ENCODE measurements around the gene SNAPC2. TPM values are rescaled to one million over a fixed set of nuclear protein-coding genes. Genes with fewer than 3 reads are reported as not detected.

Gene SNAPC2
- 12.3 TPM for total RNA-seq
- long read RNA-seq, transcript SNAPC2-201 (5 exons, 1,542 nt), result major isoform, 27 of 36 reads
- long read RNA-seq, partial matches to known transcripts, result 6 of 36 reads
- long read RNA-seq, other reads (novel, unspliced or antisense), result 2 of 36 reads

- intact Hi-C loops (cut with DNase I), result loop anchor here (2.0 to 5.0 kb wide), 2 partner anchors 15 to 68 kb away; no protein-coding TSS in a partner anchor
- DNase-seq (ENCODE audit: low spot score), result peak; percentile 96
Measured at GRCh38 chr19:7919610-7920518, at the start of gene SNAPC2. TSS of gene SNAPC2 (plus strand) at chr19:7920338. CDS start at chr19:7920367, 29 bp downstream.

- intact Hi-C loops (cut with DNase I), result no loop called here
Measured at GRCh38 chr19:7870571-7871436, 49.3 kb upstream of the SNAPC2 start.

GRCh38 chr19:7871437-7872305 is 48.5 kb upstream of the SNAPC2 start:
- DNase-seq (ENCODE audit: low spot score), result peak; percentile 88
- intact Hi-C loops (cut with DNase I), result no loop called here

More at GRCh38 chr19:7870571-7871436, 49.3 kb upstream of the SNAPC2 start:
- DNase-seq (ENCODE audit: low spot score), result no peak

GRCh38 chr19:7872306-7873204 is 47.6 kb upstream of the SNAPC2 start:
- intact Hi-C loops (cut with DNase I), result no loop called here
- DNase-seq (ENCODE audit: low spot score), result no peak

GRCh38 chr19:7873304-7874075 is 46.6 kb upstream of the SNAPC2 start:
- DNase-seq (ENCODE audit: low spot score), result no peak

GRCh38 chr19:7874076-7874896 is 45.9 kb upstream of the SNAPC2 start, which contains the start of gene PRR36:
TSS of gene PRR36 (minus strand) at chr19:7874390. CDS start at chr19:7873689, 701 bp downstream.
- intact Hi-C loops (cut with DNase I), result no loop called here

More at GRCh38 chr19:7873304-7874075, 46.6 kb upstream of the SNAPC2 start:
- intact Hi-C loops (cut with DNase I), result no loop called here

GRCh38 chr19:7874897-7875273 is 45.3 kb upstream of the SNAPC2 start:
- intact Hi-C loops (cut with DNase I), result no loop called here
- DNase-seq (ENCODE audit: low spot score), result no peak

More at GRCh38 chr19:7874076-7874896, 45.9 kb upstream of the SNAPC2 start, which contains the start of gene PRR36:
- no peak for DNase-seq (ENCODE audit: low spot score)

GRCh38 chr19:7877249-7877836 is 42.8 kb upstream of the SNAPC2 start:
- no peak for DNase-seq (ENCODE audit: low spot score)
- intact Hi-C loops (cut with DNase I), result no loop called here

GRCh38 chr19:7879111-7879807 is 40.9 kb upstream of the SNAPC2 start:
- DNase-seq (ENCODE audit: low spot score), result no peak
- intact Hi-C loops (cut with DNase I), result no loop called here

- no peak for DNase-seq (ENCODE audit: low spot score)
- intact Hi-C loops (cut with DNase I), result no loop called here
Measured at GRCh38 chr19:7879836-7880235, 40.3 kb upstream of the SNAPC2 start.

- intact Hi-C loops (cut with DNase I), result no loop called here
- no peak for DNase-seq (ENCODE audit: low spot score)
Measured at GRCh38 chr19:7881910-7882309, 38.2 kb upstream of the SNAPC2 start.

- intact Hi-C loops (cut with DNase I), result no loop called here
- DNase-seq (ENCODE audit: low spot score), result no peak
Measured at GRCh38 chr19:7883105-7883504, 37.0 kb upstream of the SNAPC2 start.

- intact Hi-C loops (cut with DNase I), result no loop called here
- DNase-seq (ENCODE audit: low spot score), result no peak
Measured at GRCh38 chr19:7883796-7884570, 36.2 kb upstream of the SNAPC2 start.

- DNase-seq (ENCODE audit: low spot score), result no peak
- intact Hi-C loops (cut with DNase I), result no loop called here
Measured at GRCh38 chr19:7885818-7886217, 34.3 kb upstream of the SNAPC2 start.

Data from cardiac septum (tissue), 1 donor.